A549 treated with DMSO at 1 μM for 4 hours (cell line): Measurements from ENCODE around the gene TMED10. TPM values are rescaled to one million over a fixed set of nuclear protein-coding genes. Genes with fewer than 3 reads are reported as not detected.

Experiments
- total RNA-seq: library from RNA; stranded (reverse); fragments of 200-300 nt; extraction: Qiagen RNA extraction; gene quantifications from 5 replicates; pipeline ENCODE4 v1.2.3, GENCODE V29; 2022; ENCODE audit warnings: low read depth

The TMED10 gene
- total RNA-seq: 259 to 344 TPM (median 274 TPM) in 5 replicates

GRCh38 chr14:75176142-75176820, at the start of gene TMED10:
Gene TMED10 (minus strand): TSS chr14:75176612. CDS start chr14:75176579, 33 bp downstream.

GRCh38 chr14:75126679-75127473, 49.5 kb downstream of the TMED10 start, which contains the start of gene NEK9:
Gene NEK9 (minus strand): TSS chr14:75127048. CDS start chr14:75126921, 127 bp downstream.

Other genes starting within 250 kb of the TMED10 start
- gene PGF, start 221.0 kb downstream of the TMED10 start, total RNA-seq: 2.3 to 3.9 TPM (median 3.5 TPM) in 5 replicates
- gene EIF2B2, start 173.7 kb downstream of the TMED10 start, total RNA-seq: 77.5 to 83.7 TPM (median 78.2 TPM) in 5 replicates
- gene MLH3, start 125.1 kb downstream of the TMED10 start, total RNA-seq: 15.2 to 20.4 TPM (median 18.3 TPM) in 5 replicates
- 22.5 to 29.6 TPM (median 25.5 TPM) in 5 replicates for gene ACYP1, start 112.6 kb downstream of the TMED10 start, total RNA-seq
- 2.8 to 4.1 TPM (median 3.5 TPM) in 5 replicates for gene ZC2HC1C, start 107.0 kb downstream of the TMED10 start, total RNA-seq
- 27.8 to 40.0 TPM (median 37.4 TPM) in 5 replicates for gene NEK9, start 49.6 kb downstream of the TMED10 start, total RNA-seq
- gene FOS, start 102.2 kb upstream of the TMED10 start, total RNA-seq: 5.4 to 11.7 TPM (median 6.6 TPM) in 5 replicates